Inflammatory macrophage treated with lipopolysaccharide for 4 hours (primary cell): Measurements from ENCODE around the gene LHFPL2.

Source experiments
- DNase-seq: peaks from one replicate; pipeline ENCODE4 v3.0.0-alpha.2; 2020

Gene LHFPL2

GRCh38 chr5:78514427-78515330 lies 133.9 kb downstream of the LHFPL2 start:
- no peak for DNase-seq

GRCh38 chr5:78513441-78513840 lies 135.1 kb downstream of the LHFPL2 start:
- DNase-seq, result peak; percentile 58

- no peak for DNase-seq
These were observed 136.1 kb downstream of the LHFPL2 start for GRCh38 chr5:78512435-78512834.

- peak; percentile 86 for DNase-seq
These were observed 137.3 kb downstream of the LHFPL2 start for GRCh38 chr5:78511121-78511906.

GRCh38 chr5:78509884-78510769 lies 138.4 kb downstream of the LHFPL2 start:
- DNase-seq, result peak; percentile 69

GRCh38 chr5:78509145-78509865 lies 139.3 kb downstream of the LHFPL2 start:
- DNase-seq, result peak; percentile 36

GRCh38 chr5:78508186-78508765 lies 140.3 kb downstream of the LHFPL2 start:
- DNase-seq, result peak; percentile 36

GRCh38 chr5:78507531-78507930 lies 141.0 kb downstream of the LHFPL2 start:
- no peak for DNase-seq

GRCh38 chr5:78506261-78507024 lies 142.1 kb downstream of the LHFPL2 start:
- DNase-seq, result no peak

- DNase-seq, result no peak
These were observed 142.7 kb downstream of the LHFPL2 start for GRCh38 chr5:78505860-78506259.

- no peak for DNase-seq
These were observed 143.6 kb downstream of the LHFPL2 start for GRCh38 chr5:78504704-78505677.

GRCh38 chr5:78503958-78504653 lies 144.5 kb downstream of the LHFPL2 start:
- no peak for DNase-seq

GRCh38 chr5:78501411-78502352 lies 146.9 kb downstream of the LHFPL2 start:
- no peak for DNase-seq

GRCh38 chr5:78500871-78501270 lies 147.7 kb downstream of the LHFPL2 start:
- DNase-seq, result no peak

GRCh38 chr5:78500028-78500427 lies 148.5 kb downstream of the LHFPL2 start:
- DNase-seq, result no peak

- DNase-seq, result no peak
These were observed 149.1 kb downstream of the LHFPL2 start for GRCh38 chr5:78499485-78499884.

GRCh38 chr5:78497573-78498533 lies 150.7 kb downstream of the LHFPL2 start:
- DNase-seq, result no peak
